Measurements from ENCODE around the gene ZNF594.
"Not testable (repeated sequence)": the region's sequence is repeated elsewhere in the genome, so short reads cannot be mapped to it uniquely, and the experiment has no call there.

The ZNF594 gene

GRCh38 chr17:5191541-5192417, at the start of gene ZNF594:
TSS of gene ZNF594 (minus strand) at chr17:5191868. CDS start at chr17:5184256, 7,612 bp downstream.
- peak; percentile 93 for DNase-seq (ENCODE audit: low read depth)

- DNase-seq (ENCODE audit: low read depth): not testable (repeated sequence)
Observed at GRCh38 chr17:5239769-5240168, 48.1 kb upstream of the ZNF594 start.

- DNase-seq (ENCODE audit: low read depth): no peak
Observed at GRCh38 chr17:5238333-5238732, 46.7 kb upstream of the ZNF594 start.

GRCh38 chr17:5237541-5238016, 45.9 kb upstream of the ZNF594 start:
- DNase-seq (ENCODE audit: low read depth): peak; percentile 66

GRCh38 chr17:5236938-5237540, 45.4 kb upstream of the ZNF594 start:
- DNase-seq (ENCODE audit: low read depth): no peak

DNA sequence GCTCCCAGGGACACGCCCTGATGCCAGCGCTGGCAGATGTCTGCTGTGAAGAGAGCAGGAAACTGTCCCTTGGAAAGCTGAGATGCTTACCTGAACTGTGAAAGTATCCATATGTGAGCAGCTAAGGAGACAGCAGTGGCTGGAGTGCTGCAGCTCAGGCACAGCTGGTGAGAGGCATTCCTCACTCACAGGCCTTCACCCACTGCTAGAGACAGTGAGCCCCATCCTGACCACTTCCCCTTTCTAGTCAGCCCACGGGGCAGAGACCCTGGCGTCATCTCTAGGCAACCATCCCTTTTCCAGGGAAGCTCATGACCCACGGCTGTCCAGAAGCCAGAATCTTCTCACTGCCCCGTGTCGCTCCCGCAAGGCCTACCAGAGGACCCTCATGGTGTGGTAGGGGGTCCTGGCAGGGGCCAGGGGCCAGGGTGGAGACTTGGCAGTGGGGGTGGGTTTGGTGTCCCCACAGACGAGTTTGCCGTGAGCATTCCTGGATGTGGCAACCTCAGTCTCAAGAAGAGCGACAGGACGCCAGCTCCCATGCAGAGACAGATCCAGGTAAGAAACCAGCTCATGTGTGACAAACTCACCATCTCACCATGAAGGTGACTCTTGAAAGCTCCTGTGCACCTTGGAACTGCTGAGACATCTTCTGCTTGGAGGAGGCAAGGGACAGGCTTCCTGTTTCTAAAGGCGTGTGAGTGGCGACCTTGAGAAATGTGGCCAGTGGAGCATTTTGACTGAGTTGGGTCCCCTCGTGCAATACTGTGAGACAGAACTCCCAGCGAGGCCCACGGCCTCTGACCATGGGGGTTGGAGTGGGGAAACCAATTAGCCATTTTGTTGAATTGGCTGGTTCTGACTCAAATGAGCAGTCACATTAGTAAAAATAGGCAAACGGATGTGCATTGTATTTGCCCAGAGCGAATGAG, 43.2 kb upstream of the ZNF594 start, which contains the start of gene SCIMP:
SCIMP (minus strand) TSS at position 216 of the 932 bp plus-strand sequence; CDS start at position 111, 105 bp downstream.
- DNase-seq (ENCODE audit: low read depth): no peak

- DNase-seq (ENCODE audit: low read depth): not testable (repeated sequence)
Observed at GRCh38 chr17:5233492-5233891, 41.8 kb upstream of the ZNF594 start.

DNA sequence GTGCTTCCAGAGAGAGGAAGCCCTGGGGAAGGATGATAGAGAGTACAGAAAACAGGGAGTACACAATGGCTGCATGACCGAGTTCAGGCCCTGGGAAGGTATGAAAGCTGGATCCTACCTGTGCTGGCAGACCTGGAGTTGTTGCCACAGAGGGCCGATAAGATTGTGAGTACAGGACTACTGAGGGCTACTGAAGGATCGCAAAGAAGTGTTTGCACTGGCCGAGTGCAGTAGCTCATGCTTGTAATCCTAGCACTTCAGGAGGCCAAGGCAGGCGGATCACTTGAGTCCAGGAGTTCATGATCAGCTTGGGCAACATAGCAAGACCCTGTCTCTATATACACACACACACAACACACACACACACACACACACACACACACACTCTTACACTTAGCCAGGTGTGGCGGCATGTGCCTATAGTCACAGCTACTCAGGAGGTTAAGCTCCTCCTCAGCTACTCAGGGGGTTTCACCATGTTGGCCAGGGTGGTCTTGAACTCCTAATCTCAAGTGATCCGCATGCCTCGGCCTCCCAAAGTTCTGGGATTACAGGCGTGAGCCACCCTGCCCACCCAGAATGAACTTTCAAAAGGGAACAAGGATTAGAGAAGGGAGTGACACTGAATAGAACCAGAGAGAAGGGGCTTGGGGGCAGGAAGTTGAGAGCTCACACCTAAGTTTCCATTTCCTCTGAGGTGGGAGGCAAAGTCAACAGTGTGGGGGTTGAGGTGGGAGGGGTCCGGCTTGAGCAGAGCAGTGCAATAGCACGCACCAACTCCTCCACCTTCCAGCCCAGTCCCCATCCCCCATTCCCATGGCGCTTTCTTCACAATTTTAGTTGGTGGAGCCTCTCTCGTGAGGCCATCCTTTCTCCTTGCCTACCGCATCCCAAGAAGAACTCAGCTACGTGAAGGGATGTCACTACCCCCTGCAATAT, 35.5 kb upstream of the ZNF594 start:
- DNase-seq (ENCODE audit: low read depth): no peak

- no peak for DNase-seq (ENCODE audit: low read depth)
Observed at GRCh38 chr17:5225668-5226457, 34.2 kb upstream of the ZNF594 start.

- not testable (repeated sequence) for DNase-seq (ENCODE audit: low read depth)
Observed at GRCh38 chr17:5221912-5222311, 30.2 kb upstream of the ZNF594 start.

DNA sequence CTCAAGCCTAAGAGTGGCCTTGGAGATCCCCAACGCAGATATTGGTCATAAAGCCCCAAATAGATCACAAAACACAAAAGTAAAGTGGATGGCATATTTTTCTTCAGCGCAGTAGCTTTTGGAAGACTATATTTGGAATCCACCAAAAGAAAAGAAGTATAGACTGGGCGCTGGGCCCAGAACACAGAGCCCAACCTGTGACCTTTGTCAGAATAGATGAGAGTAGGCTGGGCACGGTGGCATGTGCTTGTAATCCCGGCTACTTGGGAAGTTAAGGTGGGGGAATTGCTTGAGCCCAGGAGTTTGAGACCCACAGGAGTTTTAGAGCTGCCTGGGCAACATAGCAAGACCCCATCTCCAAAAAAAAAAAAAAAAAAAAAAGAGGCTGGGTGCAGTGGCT, 28.4 kb upstream of the ZNF594 start:
- DNase-seq (ENCODE audit: low read depth): no peak

- no peak for DNase-seq (ENCODE audit: low read depth)
Observed at GRCh38 chr17:5219536-5219935, 27.9 kb upstream of the ZNF594 start.

- DNase-seq (ENCODE audit: low read depth): not testable (repeated sequence)
Observed at GRCh38 chr17:5217562-5217961, 25.9 kb upstream of the ZNF594 start.

- no peak for DNase-seq (ENCODE audit: low read depth)
Observed at GRCh38 chr17:5211458-5211857, 19.8 kb upstream of the ZNF594 start.

GRCh38 chr17:5210614-5211252, 19.1 kb upstream of the ZNF594 start:
- no peak for DNase-seq (ENCODE audit: low read depth)

DNA sequence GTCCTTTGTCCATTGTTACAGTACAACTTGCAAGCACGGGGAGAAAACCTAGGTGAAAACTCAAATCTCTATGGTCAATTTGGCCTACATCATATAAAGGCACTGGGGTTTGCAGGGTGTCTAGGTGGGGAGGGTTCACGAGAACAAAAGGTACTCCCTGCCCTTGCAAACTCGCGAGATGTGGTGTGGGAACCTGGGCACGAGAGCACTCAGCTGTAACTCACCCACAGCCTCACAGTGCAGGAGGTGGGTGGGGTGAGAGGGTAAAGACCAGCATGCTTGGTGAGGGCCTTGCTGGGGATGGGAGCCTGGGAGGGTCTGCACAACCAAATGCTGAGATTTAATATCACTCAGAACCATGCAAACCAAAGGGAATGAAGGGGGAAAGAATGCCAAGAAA, 18.4 kb upstream of the ZNF594 start:
- no peak for DNase-seq (ENCODE audit: low read depth)

DNA sequence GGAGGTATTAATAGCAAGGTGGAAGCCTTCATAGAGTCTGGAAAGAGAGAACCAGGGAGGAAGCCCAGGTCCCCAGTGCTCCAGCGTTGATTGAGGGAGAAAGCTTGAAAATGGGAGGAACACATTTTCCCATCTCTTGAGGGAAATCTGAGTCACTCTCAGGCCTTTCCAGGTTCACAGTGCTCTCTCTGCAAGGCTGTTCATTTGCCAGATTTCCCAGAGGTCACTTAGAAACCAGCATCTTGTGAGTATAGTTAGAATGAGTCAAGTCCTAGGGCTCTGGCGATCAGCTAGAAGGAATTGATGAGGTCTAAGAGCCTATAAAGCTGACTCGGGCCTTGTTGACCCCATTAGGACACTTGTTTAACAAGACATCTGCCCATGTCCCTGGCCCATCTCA, 17.7 kb upstream of the ZNF594 start:
- peak; percentile 20 for DNase-seq (ENCODE audit: low read depth)

DNA sequence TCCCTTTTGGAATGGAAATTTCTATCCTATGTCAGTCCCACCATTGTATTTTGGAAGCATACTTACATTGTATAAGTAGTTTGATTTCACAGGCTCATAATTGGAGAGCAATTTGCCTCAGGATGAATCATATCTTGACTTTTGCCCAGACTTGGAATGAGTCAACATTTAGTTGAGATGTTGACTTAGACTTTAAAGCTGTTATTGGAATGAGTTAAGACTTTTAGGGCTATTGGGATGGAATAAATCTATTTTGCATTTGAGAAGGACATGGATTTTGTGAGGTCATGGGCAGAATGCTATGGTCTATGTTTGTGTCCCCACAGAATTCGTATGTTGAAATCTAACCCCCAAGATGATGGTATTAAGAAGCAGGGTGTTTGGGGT, 12.2 kb upstream of the ZNF594 start:
- DNase-seq (ENCODE audit: low read depth): peak; percentile 73

DNA sequence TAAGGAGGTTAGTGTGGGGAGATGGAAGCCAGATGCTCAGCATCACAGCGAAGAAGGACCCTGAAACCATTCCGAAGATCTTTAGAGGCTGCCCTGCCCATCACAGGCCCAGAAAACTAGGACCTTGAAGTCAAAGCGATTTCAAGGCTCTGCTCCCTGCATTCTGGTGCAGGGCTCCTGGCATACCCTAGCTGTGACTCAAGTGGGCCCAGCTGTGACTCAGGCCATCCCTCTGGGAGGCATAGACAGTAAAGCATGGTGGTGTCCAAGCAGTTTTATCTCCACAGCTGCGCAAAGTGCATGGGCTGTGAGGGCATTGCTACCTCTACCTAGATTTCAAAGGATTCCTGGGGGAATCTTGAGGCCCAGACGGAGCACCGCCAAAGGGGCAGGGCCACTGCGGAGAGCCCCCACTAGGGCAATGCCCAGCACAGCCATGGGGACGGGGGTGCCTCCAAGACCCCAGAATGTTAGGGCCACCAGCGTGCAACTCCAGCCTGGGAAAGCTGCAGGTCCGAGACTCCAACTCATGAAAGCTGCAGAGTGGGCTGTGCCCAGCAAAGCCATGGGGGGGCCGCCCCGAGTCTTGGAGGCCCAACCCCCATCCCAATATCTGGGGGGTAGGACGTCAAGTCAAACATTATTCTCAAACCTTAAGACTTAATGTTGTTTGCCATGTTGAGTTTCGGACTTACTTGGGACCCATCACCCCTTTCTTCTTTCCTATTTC, 11.7 kb upstream of the ZNF594 start:
- DNase-seq (ENCODE audit: low read depth): peak; percentile 56
